Measurements from ENCODE around the gene PAM.

DNA sequence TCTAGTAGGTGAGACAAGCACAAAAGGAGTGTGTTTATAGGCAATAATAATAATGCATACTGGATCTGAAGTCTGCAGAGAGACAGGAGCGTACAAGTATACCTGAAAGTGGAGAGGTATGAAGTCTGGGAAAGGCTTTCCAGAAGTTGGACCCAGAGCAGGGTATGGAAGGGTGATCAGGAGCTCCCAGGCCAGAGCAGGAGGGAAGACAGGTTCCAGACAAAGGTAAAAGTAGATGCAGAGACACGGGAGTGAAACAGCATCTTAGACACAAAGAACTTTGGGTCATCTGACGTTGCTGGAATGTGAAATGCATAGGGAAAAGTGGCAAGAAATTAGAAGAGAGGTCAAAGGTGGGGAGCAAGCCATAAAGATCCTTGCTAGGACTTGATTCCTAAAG lies 175.1 kb downstream of the PAM start:
- TF ChIP-seq POLR2AphosphoS5 (IDR thresholded peaks at IDR 0.05; ENCODE audit: low read depth) (no peak), GABPA (IDR thresholded peaks at IDR 0.05; ENCODE audit: low read depth) (no peak)
- TF ChIP-seq, protein P1, sequence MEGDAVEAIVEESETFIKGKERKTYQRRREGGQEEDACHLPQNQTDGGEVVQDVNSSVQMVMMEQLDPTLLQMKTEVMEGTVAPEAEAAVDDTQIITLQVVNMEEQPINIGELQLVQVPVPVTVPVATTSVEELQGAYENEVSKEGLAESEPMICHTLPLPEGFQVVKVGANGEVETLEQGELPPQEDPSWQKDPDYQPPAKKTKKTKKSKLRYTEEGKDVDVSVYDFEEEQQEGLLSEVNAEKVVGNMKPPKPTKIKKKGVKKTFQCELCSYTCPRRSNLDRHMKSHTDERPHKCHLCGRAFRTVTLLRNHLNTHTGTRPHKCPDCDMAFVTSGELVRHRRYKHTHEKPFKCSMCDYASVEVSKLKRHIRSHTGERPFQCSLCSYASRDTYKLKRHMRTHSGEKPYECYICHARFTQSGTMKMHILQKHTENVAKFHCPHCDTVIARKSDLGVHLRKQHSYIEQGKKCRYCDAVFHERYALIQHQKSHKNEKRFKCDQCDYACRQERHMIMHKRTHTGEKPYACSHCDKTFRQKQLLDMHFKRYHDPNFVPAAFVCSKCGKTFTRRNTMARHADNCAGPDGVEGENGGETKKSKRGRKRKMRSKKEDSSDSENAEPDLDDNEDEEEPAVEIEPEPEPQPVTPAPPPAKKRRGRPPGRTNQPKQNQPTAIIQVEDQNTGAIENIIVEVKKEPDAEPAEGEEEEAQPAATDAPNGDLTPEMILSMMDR (IDR thresholded peaks at IDR 0.05; ENCODE audit: insufficient read depth, low read length) = no peak
- TF ChIP-seq, protein P2, sequence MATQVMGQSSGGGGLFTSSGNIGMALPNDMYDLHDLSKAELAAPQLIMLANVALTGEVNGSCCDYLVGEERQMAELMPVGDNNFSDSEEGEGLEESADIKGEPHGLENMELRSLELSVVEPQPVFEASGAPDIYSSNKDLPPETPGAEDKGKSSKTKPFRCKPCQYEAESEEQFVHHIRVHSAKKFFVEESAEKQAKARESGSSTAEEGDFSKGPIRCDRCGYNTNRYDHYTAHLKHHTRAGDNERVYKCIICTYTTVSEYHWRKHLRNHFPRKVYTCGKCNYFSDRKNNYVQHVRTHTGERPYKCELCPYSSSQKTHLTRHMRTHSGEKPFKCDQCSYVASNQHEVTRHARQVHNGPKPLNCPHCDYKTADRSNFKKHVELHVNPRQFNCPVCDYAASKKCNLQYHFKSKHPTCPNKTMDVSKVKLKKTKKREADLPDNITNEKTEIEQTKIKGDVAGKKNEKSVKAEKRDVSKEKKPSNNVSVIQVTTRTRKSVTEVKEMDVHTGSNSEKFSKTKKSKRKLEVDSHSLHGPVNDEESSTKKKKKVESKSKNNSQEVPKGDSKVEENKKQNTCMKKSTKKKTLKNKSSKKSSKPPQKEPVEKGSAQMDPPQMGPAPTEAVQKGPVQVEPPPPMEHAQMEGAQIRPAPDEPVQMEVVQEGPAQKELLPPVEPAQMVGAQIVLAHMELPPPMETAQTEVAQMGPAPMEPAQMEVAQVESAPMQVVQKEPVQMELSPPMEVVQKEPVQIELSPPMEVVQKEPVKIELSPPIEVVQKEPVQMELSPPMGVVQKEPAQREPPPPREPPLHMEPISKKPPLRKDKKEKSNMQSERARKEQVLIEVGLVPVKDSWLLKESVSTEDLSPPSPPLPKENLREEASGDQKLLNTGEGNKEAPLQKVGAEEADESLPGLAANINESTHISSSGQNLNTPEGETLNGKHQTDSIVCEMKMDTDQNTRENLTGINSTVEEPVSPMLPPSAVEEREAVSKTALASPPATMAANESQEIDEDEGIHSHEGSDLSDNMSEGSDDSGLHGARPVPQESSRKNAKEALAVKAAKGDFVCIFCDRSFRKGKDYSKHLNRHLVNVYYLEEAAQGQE (IDR thresholded peaks at IDR 0.05; ENCODE audit: insufficient replicate concordance, low read depth) = no peak
